ENCODE data around the gene FSCN2.
"Not testable (repeated sequence)": the region's sequence is repeated elsewhere in the genome, so short reads cannot be mapped to it uniquely, and the experiment has no call there.

FSCN2 gene

GRCh38 chr17:81526662-81527571 lies 1.3 kb upstream of the FSCN2 start:
- no peak overlapping the region for H3K56ac ChIP-seq (ENCODE audit: low read length)
- no peak overlapping the region for H2BK120ac ChIP-seq (ENCODE audit: low read depth, low read length)
- H3K23ac ChIP-seq (ENCODE audit: low read length): no peak overlapping the region
- no peak overlapping the region for H4K8ac ChIP-seq (ENCODE audit: low read depth, low read length)
- no peak overlapping the region for H3K9ac ChIP-seq (ENCODE audit: low read length)
- no peak overlapping the region for H2BK5ac ChIP-seq (ENCODE audit: low read length)
- no peak overlapping the region for H3K27ac ChIP-seq (ENCODE audit: low read depth, low read length)
- no peak overlapping the region for H2AK5ac ChIP-seq (ENCODE audit: low read length)
- no peak overlapping the region for H4K5ac ChIP-seq (ENCODE audit: low read length)
- H3K4ac ChIP-seq (ENCODE audit: low read depth, low read length): no peak overlapping the region
- no peaks in the 10 kb centered on the region for H3K27me3 ChIP-seq (ENCODE audit: insufficient read depth, low read length, poor library complexity)
- H3K4me1 ChIP-seq (ENCODE audit: control insufficient read depth, low read depth, low read length): no peaks in the 10 kb centered on the region
- H3K4me3 ChIP-seq (ENCODE audit: low read length): no peak overlapping the region
- no peaks in the 10 kb centered on the region for H3K36me3 ChIP-seq (ENCODE audit: control insufficient read depth, insufficient read depth, low read length)
- H3K79me1 ChIP-seq (ENCODE audit: low read length): no peaks in the 10 kb centered on the region
- DNase-seq: no peak
- H2BK15ac ChIP-seq (replicated peaks; ENCODE audit: low read depth): no peak overlapping the region
- no peak overlapping the region for H3K4me2 ChIP-seq (ENCODE audit: low read length)
- no CpG with 5 or more reads among the region's 21 CpGs for WGBS (ENCODE audit: extremely low coverage, insufficient coverage, low lambda C conversion rate)
- no peaks in the 10 kb centered on the region for H3K79me2 ChIP-seq (ENCODE audit: control insufficient read depth, insufficient read depth, low read length)
- H3K18ac ChIP-seq (ENCODE audit: low read length): no peak overlapping the region

DNA sequence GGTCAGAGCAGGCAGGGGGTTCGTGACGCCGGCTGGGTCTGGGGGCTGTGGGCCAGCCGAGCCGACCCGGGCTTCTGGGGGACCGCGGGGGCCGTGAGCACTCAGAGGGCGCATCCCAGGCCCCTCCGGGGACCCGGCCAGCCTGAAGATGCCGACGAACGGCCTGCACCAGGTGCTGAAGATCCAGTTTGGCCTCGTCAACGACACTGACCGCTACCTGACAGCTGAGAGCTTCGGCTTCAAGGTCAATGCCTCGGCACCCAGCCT lies 140 bp downstream of the FSCN2 start:
- H2BK5ac ChIP-seq (ENCODE audit: low read length): no peak overlapping the region
- no peaks in the 10 kb centered on the region for H3K79me2 ChIP-seq (ENCODE audit: control insufficient read depth, insufficient read depth, low read length)
- H3K18ac ChIP-seq (ENCODE audit: low read length): no peak overlapping the region
- H4K5ac ChIP-seq (ENCODE audit: low read length): no peak overlapping the region
- H3K4me2 ChIP-seq (ENCODE audit: low read length): no peak overlapping the region
- DNase-seq: no peak
- no peak overlapping the region for H3K23ac ChIP-seq (ENCODE audit: low read length)
- H2AK5ac ChIP-seq (ENCODE audit: low read length): no peak overlapping the region
- no peaks in the 10 kb centered on the region for H3K27me3 ChIP-seq (ENCODE audit: insufficient read depth, low read length, poor library complexity)
- no peak overlapping the region for H2BK120ac ChIP-seq (ENCODE audit: low read depth, low read length)
- H3K56ac ChIP-seq (ENCODE audit: low read length): no peak overlapping the region
- H3K4me1 ChIP-seq (ENCODE audit: control insufficient read depth, low read depth, low read length): no peaks in the 10 kb centered on the region
- H3K4ac ChIP-seq (ENCODE audit: low read depth, low read length): no peak overlapping the region
- H3K9ac ChIP-seq (ENCODE audit: low read length): no peak overlapping the region
- H3K79me1 ChIP-seq (ENCODE audit: low read length): no peaks in the 10 kb centered on the region
- H3K27ac ChIP-seq (ENCODE audit: low read depth, low read length): no peak overlapping the region
- no peak overlapping the region for H2BK15ac ChIP-seq (replicated peaks; ENCODE audit: low read depth)
- no peak overlapping the region for H3K4me3 ChIP-seq (ENCODE audit: low read length)
- no peaks in the 10 kb centered on the region for H3K36me3 ChIP-seq (ENCODE audit: control insufficient read depth, insufficient read depth, low read length)
- WGBS (ENCODE audit: extremely low coverage, insufficient coverage, low lambda C conversion rate): no CpG with 5 or more reads among the region's 20 CpGs
- H4K8ac ChIP-seq (ENCODE audit: low read depth, low read length): no peak overlapping the region

DNA sequence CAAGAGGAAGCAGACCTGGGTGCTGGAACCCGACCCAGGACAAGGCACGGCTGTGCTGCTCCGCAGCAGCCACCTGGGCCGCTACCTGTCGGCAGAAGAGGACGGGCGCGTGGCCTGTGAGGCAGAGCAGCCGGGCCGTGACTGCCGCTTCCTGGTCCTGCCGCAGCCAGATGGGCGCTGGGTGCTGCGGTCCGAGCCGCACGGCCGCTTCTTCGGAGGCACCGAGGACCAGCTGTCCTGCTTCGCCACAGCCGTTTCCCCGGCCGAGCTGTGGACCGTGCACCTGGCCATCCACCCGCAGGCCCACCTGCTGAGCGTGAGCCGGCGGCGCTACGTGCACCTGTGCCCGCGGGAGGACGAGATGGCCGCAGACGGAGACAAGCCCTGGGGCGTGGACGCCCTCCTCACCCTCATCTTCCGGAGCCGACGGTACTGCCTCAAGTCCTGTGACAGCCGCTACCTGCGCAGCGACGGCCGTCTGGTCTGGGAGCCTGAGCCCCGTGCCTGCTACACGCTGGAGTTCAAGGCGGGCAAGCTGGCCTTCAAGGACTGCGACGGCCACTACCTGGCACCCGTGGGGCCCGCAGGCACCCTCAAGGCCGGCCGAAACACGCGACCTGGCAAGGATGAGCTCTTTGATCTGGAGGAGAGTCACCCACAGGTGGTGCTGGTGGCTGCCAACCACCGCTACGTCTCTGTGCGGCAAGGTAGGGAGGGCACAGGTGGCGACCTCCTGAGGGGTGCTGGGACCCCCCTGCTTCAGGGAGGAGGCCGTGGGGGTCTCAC lies 667 bp downstream of the FSCN2 start:
- H3K36me3 ChIP-seq (ENCODE audit: control insufficient read depth, insufficient read depth, low read length): no peaks in the 10 kb centered on the region
- H4K5ac ChIP-seq (ENCODE audit: low read length): no peak overlapping the region
- no peak overlapping the region for H4K8ac ChIP-seq (ENCODE audit: low read depth, low read length)
- H3K9ac ChIP-seq (ENCODE audit: low read length): no peak overlapping the region
- H3K4me3 ChIP-seq (ENCODE audit: low read length): no peak overlapping the region
- no peaks in the 10 kb centered on the region for H3K4me1 ChIP-seq (ENCODE audit: control insufficient read depth, low read depth, low read length)
- H3K27me3 ChIP-seq (ENCODE audit: insufficient read depth, low read length, poor library complexity): no peaks in the 10 kb centered on the region
- no peaks in the 10 kb centered on the region for H3K79me2 ChIP-seq (ENCODE audit: control insufficient read depth, insufficient read depth, low read length)
- H2BK120ac ChIP-seq (ENCODE audit: low read depth, low read length): no peak overlapping the region
- no peak overlapping the region for H3K4me2 ChIP-seq (ENCODE audit: low read length)
- no CpG with 5 or more reads among the region's 62 CpGs for WGBS (ENCODE audit: extremely low coverage, insufficient coverage, low lambda C conversion rate)
- DNase-seq: no peak
- H3K27ac ChIP-seq (ENCODE audit: low read depth, low read length): no peak overlapping the region
- H3K4ac ChIP-seq (ENCODE audit: low read depth, low read length): no peak overlapping the region
- H3K18ac ChIP-seq (ENCODE audit: low read length): no peak overlapping the region
- no peak overlapping the region for H2AK5ac ChIP-seq (ENCODE audit: low read length)
- no peak overlapping the region for H3K56ac ChIP-seq (ENCODE audit: low read length)
- no peak overlapping the region for H2BK5ac ChIP-seq (ENCODE audit: low read length)
- no peak overlapping the region for H3K23ac ChIP-seq (ENCODE audit: low read length)
- H3K79me1 ChIP-seq (ENCODE audit: low read length): no peaks in the 10 kb centered on the region
- no peak overlapping the region for H2BK15ac ChIP-seq (replicated peaks; ENCODE audit: low read depth)

GRCh38 chr17:81529437-81529803 lies 1.2 kb downstream of the FSCN2 start:
- no peak overlapping the region for H2AK5ac ChIP-seq (ENCODE audit: low read length)
- no peak overlapping the region for H2BK5ac ChIP-seq (ENCODE audit: low read length)
- H3K4me2 ChIP-seq (ENCODE audit: low read length): no peak overlapping the region
- no peak for DNase-seq
- H3K79me2 ChIP-seq (ENCODE audit: control insufficient read depth, insufficient read depth, low read length): no peaks in the 10 kb centered on the region
- no peak overlapping the region for H2BK120ac ChIP-seq (ENCODE audit: low read depth, low read length)
- no peaks in the 10 kb centered on the region for H3K79me1 ChIP-seq (ENCODE audit: low read length)
- no CpG with 5 or more reads among the region's 6 CpGs for WGBS (ENCODE audit: extremely low coverage, insufficient coverage, low lambda C conversion rate)
- H3K36me3 ChIP-seq (ENCODE audit: control insufficient read depth, insufficient read depth, low read length): no peaks in the 10 kb centered on the region
- no peak overlapping the region for H4K8ac ChIP-seq (ENCODE audit: low read depth, low read length)
- H3K4me3 ChIP-seq (ENCODE audit: low read length): no peak overlapping the region
- H3K23ac ChIP-seq (ENCODE audit: low read length): no peak overlapping the region
- no peak overlapping the region for H3K4ac ChIP-seq (ENCODE audit: low read depth, low read length)
- H3K18ac ChIP-seq (ENCODE audit: low read length): no peak overlapping the region
- no peak overlapping the region for H3K27ac ChIP-seq (ENCODE audit: low read depth, low read length)
- no peak overlapping the region for H3K56ac ChIP-seq (ENCODE audit: low read length)
- no peaks in the 10 kb centered on the region for H3K4me1 ChIP-seq (ENCODE audit: control insufficient read depth, low read depth, low read length)
- H4K5ac ChIP-seq (ENCODE audit: low read length): no peak overlapping the region
- H3K27me3 ChIP-seq (ENCODE audit: insufficient read depth, low read length, poor library complexity): no peaks in the 10 kb centered on the region
- H3K9ac ChIP-seq (ENCODE audit: low read length): no peak overlapping the region
- H2BK15ac ChIP-seq (replicated peaks; ENCODE audit: low read depth): no peak overlapping the region

DNA sequence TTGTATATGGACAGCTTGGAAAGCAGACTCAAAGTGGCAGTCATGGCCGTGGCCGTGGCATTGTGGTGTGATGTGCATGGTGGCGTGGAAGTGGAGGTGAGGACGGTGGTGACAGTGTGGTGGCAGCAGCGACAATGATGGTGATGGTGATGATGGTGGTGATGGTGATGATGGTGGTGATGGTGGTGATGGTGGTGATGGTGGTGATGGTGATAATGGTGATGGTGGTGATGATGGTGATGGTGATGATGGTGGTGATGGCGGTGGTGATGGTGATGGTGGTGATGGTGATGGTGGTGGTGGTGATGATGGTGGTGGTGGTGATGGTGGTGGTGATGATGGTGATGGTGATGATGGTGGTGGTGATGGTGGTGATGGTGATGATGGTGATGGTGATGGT lies 2.8 kb downstream of the FSCN2 start:
- not testable (repeated sequence) for H3K79me2 ChIP-seq (ENCODE audit: control insufficient read depth, insufficient read depth, low read length); H3K4ac ChIP-seq (ENCODE audit: low read depth, low read length); H3K27me3 ChIP-seq (ENCODE audit: insufficient read depth, low read length, poor library complexity); H3K56ac ChIP-seq (ENCODE audit: low read length); H3K27ac ChIP-seq (ENCODE audit: low read depth, low read length); H2BK120ac ChIP-seq (ENCODE audit: low read depth, low read length); H3K4me1 ChIP-seq (ENCODE audit: control insufficient read depth, low read depth, low read length); H2BK15ac ChIP-seq (replicated peaks; ENCODE audit: low read depth); H3K36me3 ChIP-seq (ENCODE audit: control insufficient read depth, insufficient read depth, low read length); H3K23ac ChIP-seq (ENCODE audit: low read length); H3K4me2 ChIP-seq (ENCODE audit: low read length); H3K9ac ChIP-seq (ENCODE audit: low read length); H3K4me3 ChIP-seq (ENCODE audit: low read length); H3K18ac ChIP-seq (ENCODE audit: low read length); H3K79me1 ChIP-seq (ENCODE audit: low read length); H2AK5ac ChIP-seq (ENCODE audit: low read length); H4K8ac ChIP-seq (ENCODE audit: low read depth, low read length); DNase-seq; H2BK5ac ChIP-seq (ENCODE audit: low read length); H4K5ac ChIP-seq (ENCODE audit: low read length)
- no CpG with 5 or more reads among the region's 6 CpGs for WGBS (ENCODE audit: extremely low coverage, insufficient coverage, low lambda C conversion rate)
